HuH-7.5 (cell line): Measurements from ENCODE around the gene TIMM10B.

Source experiments
- DNase-seq: peaks from one replicate; pipeline ENCODE4 v3.0.0; 2011; ENCODE audit warnings: low spot score

Gene TIMM10B, protein sequence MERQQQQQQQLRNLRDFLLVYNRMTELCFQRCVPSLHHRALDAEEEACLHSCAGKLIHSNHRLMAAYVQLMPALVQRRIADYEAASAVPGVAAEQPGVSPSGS

GRCh38 chr11:6481012-6481923 is at the start of gene TIMM10B, which contains the start of gene ARFIP2:
Gene TIMM10B (plus strand): TSS chr11:6481501. CDS start chr11:6481517, 16 bp downstream.
Gene ARFIP2 (minus strand): TSS chr11:6481331. CDS start chr11:6480421, 910 bp downstream.
- peak; percentile 88 for DNase-seq

DNA sequence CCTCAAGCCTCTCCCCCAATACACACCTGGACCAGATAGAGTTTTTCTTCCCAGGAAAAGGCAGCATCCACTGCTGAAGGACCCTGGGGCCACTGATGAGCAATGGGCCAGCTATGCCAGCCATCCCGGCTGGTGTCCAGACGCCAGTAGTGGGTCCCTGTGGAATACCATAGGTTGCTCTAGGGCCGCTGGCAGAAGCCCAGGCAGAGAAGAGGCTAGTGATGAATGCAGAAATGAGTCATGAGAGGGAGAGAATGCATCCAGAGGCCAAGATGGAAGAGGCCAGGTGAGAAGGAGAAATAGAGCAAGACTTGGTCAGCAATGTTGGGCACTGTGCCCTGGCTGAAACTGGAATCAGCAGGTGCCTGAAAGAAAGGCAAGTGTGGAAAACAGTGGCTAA is 49.4 kb upstream of the TIMM10B start:
- DNase-seq, result no peak

GRCh38 chr11:6433998-6434660 is 47.2 kb upstream of the TIMM10B start:
- no peak for DNase-seq

- no peak for DNase-seq
These were observed 43.9 kb upstream of the TIMM10B start for GRCh38 chr11:6437423-6437822.

DNA sequence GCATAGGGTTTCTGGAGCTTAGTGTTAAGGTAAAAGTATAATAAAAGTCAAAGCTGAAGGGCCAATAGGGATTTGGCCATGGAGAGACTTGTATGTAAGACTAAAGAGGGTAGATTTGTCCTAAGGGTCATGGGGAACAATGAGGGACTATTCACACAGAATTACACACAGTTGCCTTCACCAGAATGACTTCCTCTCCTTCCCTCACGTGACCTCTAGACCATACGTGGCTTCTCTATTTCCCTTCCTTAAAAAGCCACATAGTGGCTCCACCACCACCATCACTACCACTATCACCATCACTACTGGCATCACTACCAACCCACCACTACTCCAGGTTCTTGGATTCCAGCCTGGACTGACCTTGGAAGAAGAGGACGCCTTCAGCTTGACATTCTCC is 43.3 kb upstream of the TIMM10B start:
- DNase-seq, result no peak

GRCh38 chr11:6438979-6439571 is 42.2 kb upstream of the TIMM10B start:
- DNase-seq, result peak; percentile 49

GRCh38 chr11:6440906-6441358 is 40.4 kb upstream of the TIMM10B start, which contains the start of gene HPX:
Gene HPX (minus strand): TSS chr11:6440987. CDS start chr11:6440963, 24 bp downstream.
- peak; percentile 41 for DNase-seq

DNA sequence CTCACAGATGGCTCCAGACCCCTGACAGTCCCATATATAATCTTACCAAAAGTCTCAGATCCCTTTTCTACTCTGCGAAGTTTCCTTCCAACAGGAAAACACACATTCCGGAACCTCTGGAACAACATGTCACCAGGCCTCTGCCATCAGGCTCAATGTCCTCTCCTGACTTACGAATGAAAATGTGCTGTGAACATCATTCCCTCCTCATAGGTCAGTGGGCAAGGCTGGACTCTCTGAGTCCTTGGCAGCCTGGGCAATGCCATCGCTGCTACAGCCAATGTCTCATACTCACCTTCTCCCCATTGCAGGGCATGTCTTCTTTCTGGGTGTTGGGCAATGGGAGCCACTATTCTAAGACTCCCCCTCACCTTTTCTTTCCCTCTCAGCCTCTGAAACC is 38.9 kb upstream of the TIMM10B start:
- DNase-seq, result no peak

DNA sequence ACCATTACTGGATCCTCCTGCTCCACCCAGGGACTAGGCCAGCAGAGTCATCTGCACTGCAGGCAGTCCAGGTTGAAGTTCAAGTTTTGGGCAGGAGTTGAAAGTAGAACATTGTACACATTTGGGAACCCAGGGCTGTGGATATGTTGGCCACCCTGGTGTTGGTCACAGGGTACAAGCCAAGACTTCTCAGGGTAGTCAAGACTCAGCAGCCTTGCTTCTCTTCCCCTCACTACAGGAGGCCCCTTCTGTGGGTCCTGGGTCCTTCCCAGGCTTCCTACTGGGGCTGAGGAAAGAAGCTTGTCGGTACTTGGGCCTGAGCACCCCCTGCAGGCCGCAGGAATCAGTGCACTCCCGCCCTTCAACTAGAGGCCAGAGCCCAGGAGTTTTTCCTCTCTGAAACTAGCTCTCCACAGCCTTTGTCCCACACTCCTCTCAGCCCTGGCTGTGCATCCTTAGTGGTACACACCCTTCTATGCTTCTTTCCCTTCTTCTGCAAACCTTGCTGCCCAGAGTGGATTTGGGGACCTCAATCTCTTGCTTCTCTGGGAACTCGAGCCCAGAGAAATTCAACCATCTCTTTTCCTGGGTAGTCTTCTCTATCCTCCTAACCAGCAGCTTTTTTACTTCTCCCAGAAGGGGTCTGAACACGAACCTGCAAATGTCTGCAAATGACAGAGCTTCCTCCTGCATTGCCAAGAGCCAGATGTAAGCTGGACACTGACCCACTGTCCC is 37.9 kb upstream of the TIMM10B start:
- peak; percentile 67 for DNase-seq

DNA sequence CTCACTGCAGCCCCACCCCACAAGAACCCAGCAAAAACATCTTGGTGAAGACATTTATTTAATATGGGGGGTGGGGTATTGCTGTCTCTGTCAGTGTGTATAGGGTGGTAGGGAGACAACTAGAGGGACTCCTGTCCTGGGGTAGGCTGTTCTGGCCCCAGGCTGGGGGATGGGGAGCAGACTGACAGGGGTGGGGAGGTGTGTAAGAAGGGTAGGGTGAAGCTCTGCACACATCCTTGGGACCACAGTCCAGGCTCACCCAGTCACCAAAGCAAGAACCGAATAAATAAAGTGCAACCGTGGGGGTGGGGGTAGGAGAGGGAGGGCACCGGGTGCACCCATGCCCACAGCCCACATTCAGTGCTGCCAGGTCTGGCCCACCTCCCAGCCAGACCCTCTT is 32.7 kb upstream of the TIMM10B start:
- no peak for DNase-seq

DNA sequence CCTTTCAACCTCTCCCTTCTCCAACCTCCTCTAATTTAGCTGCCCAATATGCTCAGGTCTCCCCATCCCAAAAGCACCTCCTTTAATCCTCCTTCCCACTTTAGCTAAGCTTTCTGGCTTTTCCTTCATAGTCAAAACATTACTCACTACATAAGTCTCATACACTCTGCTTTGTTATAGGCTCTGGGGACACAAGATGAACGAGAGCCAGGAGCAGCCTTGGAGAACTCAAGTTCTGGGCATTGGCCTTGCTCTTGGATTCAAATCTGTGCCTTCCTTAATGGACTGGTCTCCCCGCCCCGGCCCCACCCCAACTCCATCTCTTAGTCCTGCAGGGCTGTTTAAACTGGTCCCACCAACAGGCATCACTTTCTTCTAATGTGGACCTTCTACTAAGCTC is 29.1 kb upstream of the TIMM10B start:
- no peak for DNase-seq

DNA sequence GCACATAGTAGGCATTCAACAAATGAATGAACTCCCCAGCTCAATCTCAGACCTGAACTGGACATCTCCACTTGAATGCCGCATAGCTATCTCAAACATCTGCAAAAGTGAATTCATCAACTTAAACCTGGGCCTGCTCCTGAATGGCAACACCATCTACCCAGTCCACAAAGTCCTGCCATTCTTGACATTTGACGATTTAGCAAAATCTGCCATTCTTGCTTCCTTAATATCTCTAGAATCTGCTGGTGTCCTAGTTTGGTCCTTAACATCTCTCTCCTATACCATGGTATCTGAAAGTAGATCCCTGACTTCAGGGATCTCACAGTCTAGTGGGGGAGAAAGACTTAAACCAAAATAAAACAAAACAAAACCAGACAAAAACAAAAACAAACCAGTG is 28.1 kb upstream of the TIMM10B start:
- no peak for DNase-seq

GRCh38 chr11:6455070-6455469 is 26.2 kb upstream of the TIMM10B start:
- no peak for DNase-seq

DNA sequence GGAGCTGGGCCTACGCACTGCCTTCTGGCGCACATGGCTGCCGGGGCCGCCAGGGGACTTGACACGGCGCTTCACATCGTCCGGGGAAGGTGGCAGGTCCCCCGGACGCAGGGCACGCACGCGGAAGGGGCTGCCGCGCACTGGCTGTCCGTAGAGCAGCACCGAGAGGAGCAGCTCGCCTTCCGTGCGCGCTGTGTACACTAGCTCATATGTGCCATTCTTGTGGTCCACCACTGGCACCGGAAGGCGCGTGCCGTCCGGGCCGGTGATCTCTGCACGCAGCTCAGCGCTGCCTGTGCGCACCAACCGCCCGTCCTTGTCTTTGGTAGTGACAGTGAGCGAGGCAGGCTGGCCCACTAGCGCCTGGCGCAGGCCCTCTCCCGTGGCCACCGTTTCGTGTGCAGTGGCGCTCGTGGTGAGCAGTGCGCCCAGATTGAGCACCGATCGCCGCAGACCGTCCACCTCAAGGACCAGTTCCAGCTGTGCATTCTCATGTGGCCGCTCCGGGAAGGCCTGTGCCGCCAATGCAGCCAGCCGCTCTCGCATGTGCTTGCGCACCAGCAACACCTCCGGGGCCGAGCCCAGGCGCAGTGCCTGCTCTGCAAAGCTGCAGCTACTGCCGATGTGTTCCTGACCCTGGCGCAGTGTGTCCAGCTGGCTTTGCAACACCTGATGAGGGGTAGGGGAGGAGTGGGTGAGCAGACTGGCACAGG is 24.8 kb upstream of the TIMM10B start:
- no peak for DNase-seq

DNA sequence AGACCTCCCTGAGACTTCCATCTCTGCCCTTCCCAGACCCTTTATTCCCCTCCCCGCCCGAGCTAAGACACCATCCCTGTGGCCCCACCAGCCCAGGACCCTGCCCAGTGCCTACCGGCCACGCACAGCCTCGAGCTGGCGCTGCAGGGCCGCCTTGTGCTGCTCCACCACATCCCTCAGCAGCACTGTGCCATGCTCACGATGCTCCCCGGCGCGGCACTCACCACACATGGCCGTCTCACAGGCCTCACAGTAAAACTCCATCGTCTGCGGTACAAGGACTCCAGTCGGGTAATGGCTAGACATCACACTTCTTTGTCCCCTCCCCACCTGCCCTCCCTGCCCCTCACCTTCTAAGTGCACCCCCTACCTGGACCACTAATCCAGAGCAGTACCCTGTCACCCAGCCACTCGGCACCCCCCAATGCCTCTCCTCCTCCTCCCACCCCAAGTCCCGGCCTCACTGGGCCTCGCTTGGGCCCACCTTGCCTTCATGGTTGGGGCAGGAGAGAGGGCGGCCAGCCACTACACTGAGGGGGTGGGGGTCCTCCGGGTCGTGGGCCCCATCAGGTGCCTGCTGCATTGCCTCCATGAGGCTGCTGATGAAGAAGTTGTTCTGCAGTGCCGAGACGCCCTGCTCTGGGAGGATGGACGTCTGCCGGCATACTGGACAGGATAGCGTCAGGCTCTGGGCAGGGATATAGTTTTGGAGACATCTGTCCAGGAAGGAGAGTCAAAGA is 23.6 kb upstream of the TIMM10B start:
- no peak for DNase-seq

GRCh38 chr11:6458352-6459098 is 22.8 kb upstream of the TIMM10B start:
- no peak for DNase-seq

GRCh38 chr11:6459099-6459450 is 22.2 kb upstream of the TIMM10B start:
- no peak for DNase-seq

DNA sequence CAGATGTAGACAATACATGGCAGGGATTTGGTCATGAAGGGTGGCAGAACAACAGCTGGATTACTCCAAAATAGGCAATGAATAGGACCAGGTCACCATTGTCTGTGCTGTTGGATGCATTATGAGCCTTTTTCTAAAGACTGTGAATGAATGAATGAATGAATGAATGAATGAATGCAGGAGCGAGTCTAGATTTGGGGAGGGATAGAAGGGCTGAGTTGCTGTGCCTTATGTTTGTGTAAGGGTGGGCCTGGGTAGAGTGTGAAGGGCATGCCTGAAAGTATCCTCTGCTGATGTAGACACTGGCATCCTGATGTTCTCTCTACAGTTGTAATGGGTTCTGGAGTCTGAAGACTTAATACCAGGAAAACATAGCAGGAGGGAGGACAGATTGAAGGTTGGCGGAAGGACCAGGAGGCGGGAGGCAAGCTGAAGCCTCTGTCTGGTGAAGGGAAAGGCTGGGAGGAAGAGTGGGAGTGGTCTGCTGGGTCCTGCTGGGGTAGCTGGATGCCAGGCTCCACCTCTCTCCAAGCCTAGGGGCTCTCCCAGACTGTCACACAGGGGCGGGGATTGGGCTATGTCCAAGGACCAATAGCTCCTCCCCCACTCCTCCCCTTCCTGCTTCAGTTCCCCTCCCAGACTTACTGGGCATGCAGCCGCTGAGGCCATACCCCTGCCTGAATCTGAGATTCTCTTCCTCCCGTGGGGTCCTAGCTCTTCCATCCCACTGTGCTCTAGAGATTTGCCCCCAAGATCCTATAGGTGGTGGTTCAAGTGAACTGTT is 12.4 kb upstream of the TIMM10B start:
- DNase-seq, result peak; percentile 53

GRCh38 chr11:6469599-6469998 is 11.7 kb upstream of the TIMM10B start:
- no peak for DNase-seq
